ENCODE data around the gene CMC2. TPM values are rescaled to one million over a fixed set of nuclear protein-coding genes. Genes with fewer than 3 reads are reported as not detected.

Gene CMC2
- polyA plus RNA-seq, 1 donor from 2014 or later, result 172 TPM

DNA sequence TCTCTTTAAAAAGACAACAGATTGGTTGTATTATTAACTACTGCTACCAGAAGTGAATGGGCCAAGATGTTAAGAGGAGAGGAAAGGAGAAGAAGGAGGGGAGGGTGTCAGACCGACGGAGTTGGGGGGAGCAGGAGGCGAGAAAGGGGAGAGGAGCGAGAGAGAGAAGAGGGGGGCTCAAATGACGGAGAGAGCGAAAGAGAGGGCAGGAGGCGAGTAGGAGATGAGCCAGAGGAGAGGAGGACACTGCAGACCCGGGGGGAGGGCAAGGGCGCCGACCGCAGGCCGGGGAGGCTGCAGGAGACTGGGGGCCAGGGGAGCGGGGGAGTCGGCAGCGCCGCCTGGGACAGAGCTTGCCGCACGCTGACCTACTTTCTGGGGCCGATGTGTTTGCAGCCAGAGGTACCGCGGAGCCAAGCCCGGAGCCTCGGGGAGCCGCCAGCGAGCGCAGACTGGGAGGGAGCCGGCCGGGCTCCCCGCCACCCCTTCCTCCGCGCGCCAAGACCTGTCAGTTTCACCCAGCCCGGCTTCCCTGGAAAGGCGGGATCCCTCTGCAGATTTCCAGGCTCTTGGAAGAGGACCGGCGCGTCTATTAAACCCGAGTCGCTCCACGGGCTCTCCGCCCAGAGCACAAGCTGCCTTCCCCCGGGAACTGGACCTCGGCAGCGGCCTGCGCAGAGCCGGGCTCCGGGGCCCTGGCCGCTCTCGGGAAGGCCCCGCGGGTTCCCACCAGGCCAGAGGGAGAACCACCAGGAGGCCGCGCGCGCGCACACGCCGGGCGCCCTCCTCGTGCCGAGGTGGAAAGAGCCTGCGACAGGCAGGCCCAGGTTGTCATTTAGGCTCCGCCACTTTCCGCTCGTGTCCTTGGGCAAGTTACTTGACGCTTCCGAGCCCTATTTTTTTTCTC is 74.6 kb downstream of the CMC2 start:
- H2AFZ ChIP-seq (ENCODE audit: low read depth, low read length), result no peak overlapping the region
- H3K36me3 ChIP-seq (ENCODE audit: insufficient read depth, low read length), result no peaks in the 10 kb centered on the region
- H3K4me2 ChIP-seq (ENCODE audit: low read length), result no peak overlapping the region
- no peak overlapping the region for H3K27ac ChIP-seq (ENCODE audit: low read length)
- no peaks in the 10 kb centered on the region for H4K20me1 ChIP-seq (ENCODE audit: insufficient read depth)
- H3K27me3 ChIP-seq (ENCODE audit: insufficient read depth, low read depth, low read length), result peaks cover 16% of the 10 kb centered on the region
- H3K9me2 ChIP-seq (ENCODE audit: insufficient read depth, low read length), result no peaks in the 10 kb centered on the region
- no peaks in the 10 kb centered on the region for H3K9me3 ChIP-seq (ENCODE audit: low read length)
- no peaks in the 10 kb centered on the region for H3K79me2 ChIP-seq (replicated peaks; ENCODE audit: insufficient read depth, low read length)
- H3F3A ChIP-seq (ENCODE audit: insufficient read depth, low read length, poor library complexity, severe bottlenecking), result no peaks in the 10 kb centered on the region
- H3K9ac ChIP-seq (ENCODE audit: low read length), result peak overlapping the region; percentile 42
- H3K4me3 ChIP-seq (ENCODE audit: low read length), result peak overlapping the region; percentile 64
- TF ChIP-seq, protein P1, sequence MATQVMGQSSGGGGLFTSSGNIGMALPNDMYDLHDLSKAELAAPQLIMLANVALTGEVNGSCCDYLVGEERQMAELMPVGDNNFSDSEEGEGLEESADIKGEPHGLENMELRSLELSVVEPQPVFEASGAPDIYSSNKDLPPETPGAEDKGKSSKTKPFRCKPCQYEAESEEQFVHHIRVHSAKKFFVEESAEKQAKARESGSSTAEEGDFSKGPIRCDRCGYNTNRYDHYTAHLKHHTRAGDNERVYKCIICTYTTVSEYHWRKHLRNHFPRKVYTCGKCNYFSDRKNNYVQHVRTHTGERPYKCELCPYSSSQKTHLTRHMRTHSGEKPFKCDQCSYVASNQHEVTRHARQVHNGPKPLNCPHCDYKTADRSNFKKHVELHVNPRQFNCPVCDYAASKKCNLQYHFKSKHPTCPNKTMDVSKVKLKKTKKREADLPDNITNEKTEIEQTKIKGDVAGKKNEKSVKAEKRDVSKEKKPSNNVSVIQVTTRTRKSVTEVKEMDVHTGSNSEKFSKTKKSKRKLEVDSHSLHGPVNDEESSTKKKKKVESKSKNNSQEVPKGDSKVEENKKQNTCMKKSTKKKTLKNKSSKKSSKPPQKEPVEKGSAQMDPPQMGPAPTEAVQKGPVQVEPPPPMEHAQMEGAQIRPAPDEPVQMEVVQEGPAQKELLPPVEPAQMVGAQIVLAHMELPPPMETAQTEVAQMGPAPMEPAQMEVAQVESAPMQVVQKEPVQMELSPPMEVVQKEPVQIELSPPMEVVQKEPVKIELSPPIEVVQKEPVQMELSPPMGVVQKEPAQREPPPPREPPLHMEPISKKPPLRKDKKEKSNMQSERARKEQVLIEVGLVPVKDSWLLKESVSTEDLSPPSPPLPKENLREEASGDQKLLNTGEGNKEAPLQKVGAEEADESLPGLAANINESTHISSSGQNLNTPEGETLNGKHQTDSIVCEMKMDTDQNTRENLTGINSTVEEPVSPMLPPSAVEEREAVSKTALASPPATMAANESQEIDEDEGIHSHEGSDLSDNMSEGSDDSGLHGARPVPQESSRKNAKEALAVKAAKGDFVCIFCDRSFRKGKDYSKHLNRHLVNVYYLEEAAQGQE (IDR thresholded peaks at IDR 0.05; ENCODE audit: borderline replicate concordance), result peak; percentile 58
- TF ChIP-seq SMC3 (conservative IDR thresholded peaks at IDR 0.05; ENCODE audit: poor library complexity), result no peak

DNA sequence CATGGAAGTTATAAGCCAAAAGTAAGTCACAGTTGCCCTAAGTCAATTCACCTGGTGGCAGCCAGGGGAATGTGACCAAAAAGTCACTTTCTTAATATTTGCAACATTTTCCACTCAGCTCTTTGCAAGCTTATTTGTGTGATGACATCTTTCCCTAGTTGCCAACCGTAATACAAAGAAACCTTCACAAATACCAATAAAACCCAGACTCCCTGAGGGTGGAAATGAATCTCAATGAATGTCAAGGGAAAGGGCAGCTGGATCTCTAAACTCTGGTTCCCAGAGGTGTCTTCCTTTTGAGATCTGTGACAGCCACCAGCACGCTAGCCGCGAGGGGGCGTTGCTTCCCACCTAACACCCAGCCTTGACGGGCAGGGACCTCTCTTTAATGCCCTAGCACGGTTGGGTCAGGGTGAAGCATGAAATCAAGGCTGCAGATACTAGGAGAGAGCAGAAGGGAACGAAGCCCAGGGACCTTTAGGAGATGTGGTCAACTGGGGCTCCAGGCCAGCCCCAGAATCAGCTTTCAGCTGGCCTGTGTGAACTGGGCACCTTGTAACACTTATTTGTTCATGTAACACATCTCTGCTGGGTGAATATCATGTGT is 82.2 kb downstream of the CMC2 start:
- no peaks in the 10 kb centered on the region for H3F3A ChIP-seq (ENCODE audit: insufficient read depth, low read length, poor library complexity, severe bottlenecking)
- H3K9me2 ChIP-seq (ENCODE audit: insufficient read depth, low read length), result no peaks in the 10 kb centered on the region
- no peaks in the 10 kb centered on the region for H3K9me3 ChIP-seq (ENCODE audit: low read length)
- no peak overlapping the region for H3K27ac ChIP-seq (ENCODE audit: low read length)
- H4K20me1 ChIP-seq (ENCODE audit: insufficient read depth), result no peaks in the 10 kb centered on the region
- no peak for TF ChIP-seq SMC3 (conservative IDR thresholded peaks at IDR 0.05; ENCODE audit: poor library complexity)
- no peak for TF ChIP-seq TAF1 (IDR thresholded peaks at IDR 0.05; ENCODE audit: low read depth)
- no peak for TF ChIP-seq RAD21 (conservative IDR thresholded peaks at IDR 0.05)
- no peak for TF ChIP-seq POLR2AphosphoS5 (IDR thresholded peaks at IDR 0.05)
- no peak for TF ChIP-seq EP300 (conservative IDR thresholded peaks at IDR 0.05; ENCODE audit: poor library complexity, severe bottlenecking)
- no peak for TF ChIP-seq MXI1 (conservative IDR thresholded peaks at IDR 0.05; ENCODE audit: poor library complexity, severe bottlenecking)
- TF ChIP-seq, protein P1 (IDR thresholded peaks at IDR 0.05; ENCODE audit: borderline replicate concordance), result no peak
- TF ChIP-seq EZH2 (IDR thresholded peaks at IDR 0.05; ENCODE audit: borderline replicate concordance, insufficient read depth, low read length, poor library complexity, severe bottlenecking), result no peak
- TF ChIP-seq, protein P2, sequence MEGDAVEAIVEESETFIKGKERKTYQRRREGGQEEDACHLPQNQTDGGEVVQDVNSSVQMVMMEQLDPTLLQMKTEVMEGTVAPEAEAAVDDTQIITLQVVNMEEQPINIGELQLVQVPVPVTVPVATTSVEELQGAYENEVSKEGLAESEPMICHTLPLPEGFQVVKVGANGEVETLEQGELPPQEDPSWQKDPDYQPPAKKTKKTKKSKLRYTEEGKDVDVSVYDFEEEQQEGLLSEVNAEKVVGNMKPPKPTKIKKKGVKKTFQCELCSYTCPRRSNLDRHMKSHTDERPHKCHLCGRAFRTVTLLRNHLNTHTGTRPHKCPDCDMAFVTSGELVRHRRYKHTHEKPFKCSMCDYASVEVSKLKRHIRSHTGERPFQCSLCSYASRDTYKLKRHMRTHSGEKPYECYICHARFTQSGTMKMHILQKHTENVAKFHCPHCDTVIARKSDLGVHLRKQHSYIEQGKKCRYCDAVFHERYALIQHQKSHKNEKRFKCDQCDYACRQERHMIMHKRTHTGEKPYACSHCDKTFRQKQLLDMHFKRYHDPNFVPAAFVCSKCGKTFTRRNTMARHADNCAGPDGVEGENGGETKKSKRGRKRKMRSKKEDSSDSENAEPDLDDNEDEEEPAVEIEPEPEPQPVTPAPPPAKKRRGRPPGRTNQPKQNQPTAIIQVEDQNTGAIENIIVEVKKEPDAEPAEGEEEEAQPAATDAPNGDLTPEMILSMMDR (IDR thresholded peaks at IDR 0.05; ENCODE audit: poor library complexity, severe bottlenecking), result no peak
- H3K27me3 ChIP-seq (ENCODE audit: insufficient read depth, low read depth, low read length), result no peaks in the 10 kb centered on the region
- H3K36me3 ChIP-seq (ENCODE audit: insufficient read depth, low read length), result no peaks in the 10 kb centered on the region
- H3K4me2 ChIP-seq (ENCODE audit: low read length), result no peak overlapping the region
- H3K4me3 ChIP-seq (ENCODE audit: low read length), result no peak overlapping the region
- no peaks in the 10 kb centered on the region for H3K79me2 ChIP-seq (replicated peaks; ENCODE audit: insufficient read depth, low read length)
- no peak overlapping the region for H3K9ac ChIP-seq (ENCODE audit: low read length)
- no peak overlapping the region for H2AFZ ChIP-seq (ENCODE audit: low read depth, low read length)
